Astrocyte (in vitro differentiated cells and primary cell): ENCODE data around the gene ZNF597. TPM values are rescaled to one million over a fixed set of nuclear protein-coding genes. Genes with fewer than 3 reads are reported as not detected.
A peak's percentile ranks its signal among the peaks of the same experiment; 100 is the strongest.

Experiments
- DNase-seq: peaks from one replicate; pipeline ENCODE4 v3.0.0-alpha.2; 2010; ENCODE audit warnings: low read depth
- FAIRE-seq: peaks from 2 replicates; lab custom pipeline; 2011; peaks lifted over from hg19 to GRCh38; lab: Jason Lieb, UNC
- H2AFZ ChIP-seq: 2 replicates; pipeline ENCODE4 v1.6.0; 2012; ENCODE audit warnings: low read depth, low read length, inconsistent platforms
- H3K27ac ChIP-seq: 2 replicates; pipeline ENCODE4 v1.5.1; 2011; ENCODE audit warnings: low read depth, low read length, inconsistent platforms
- H3K27me3 ChIP-seq: 2 replicates; pipeline ENCODE4 v1.6.0; 2011; ENCODE audit warnings: low read length, inconsistent platforms; ENCODE audit not compliant: insufficient read depth
- H3K36me3 ChIP-seq: 2 replicates; pipeline ENCODE4 v1.5.1; 2011; ENCODE audit warnings: low read length, inconsistent platforms; ENCODE audit not compliant: insufficient read depth
- H3K4me1 ChIP-seq: 2 replicates; pipeline ENCODE4 v1.5.1; 2011; ENCODE audit warnings: low read length, inconsistent platforms; ENCODE audit not compliant: insufficient read depth
- H3K4me2 ChIP-seq: 2 replicates; pipeline ENCODE4 v1.6.0; 2012; ENCODE audit warnings: low read length, inconsistent platforms
- H3K4me3 ChIP-seq: 2 replicates; pipeline ENCODE4 v1.5.1; 2011; ENCODE audit warnings: low read depth, mild to moderate bottlenecking, low read length, inconsistent platforms; ENCODE audit not compliant: insufficient read depth
- H3K79me2 ChIP-seq: 2 replicates; pipeline ENCODE4 v1.6.0; 2012; ENCODE audit warnings: mild to moderate bottlenecking, low read length, inconsistent platforms; ENCODE audit not compliant: insufficient read depth
- H3K9ac ChIP-seq: 2 replicates; pipeline ENCODE4 v1.6.0; 2012; ENCODE audit warnings: mild to moderate bottlenecking, low read length, inconsistent platforms
- H3K9me3 ChIP-seq: 2 replicates; pipeline ENCODE4 v1.5.1; 2012; ENCODE audit warnings: low read depth, mild to moderate bottlenecking, low read length, inconsistent platforms; ENCODE audit not compliant: insufficient read depth
- H4K20me1 ChIP-seq: 2 replicates; pipeline ENCODE4 v1.6.0; 2012; ENCODE audit warnings: low read length, inconsistent platforms; ENCODE audit not compliant: insufficient read depth
- H3K27ac Mint-ChIP-seq: one replicate; pipeline ENCODE4 v1.8.0; 2021; ENCODE audit warnings: mild to moderate bottlenecking, mixed read lengths; ENCODE audit not compliant: unreplicated experiment
- H3K27me3 Mint-ChIP-seq: one replicate; pipeline ENCODE4 v1.8.0; 2021; ENCODE audit warnings: low read depth, mixed read lengths; ENCODE audit not compliant: unreplicated experiment
- H3K36me3 Mint-ChIP-seq: one replicate; pipeline ENCODE4 v1.8.0; 2021; ENCODE audit warnings: low read depth, mixed read lengths; ENCODE audit not compliant: unreplicated experiment
- H3K4me1 Mint-ChIP-seq: one replicate; pipeline ENCODE4 v1.8.0; 2021; ENCODE audit warnings: low read depth, mixed read lengths; ENCODE audit not compliant: unreplicated experiment
- H3K4me3 Mint-ChIP-seq: one replicate; pipeline ENCODE4 v1.8.0; 2021; ENCODE audit warnings: mild to moderate bottlenecking, moderate library complexity, mixed read lengths; ENCODE audit not compliant: unreplicated experiment
- H3K9me3 Mint-ChIP-seq: one replicate; pipeline ENCODE4 v1.8.0; 2021; ENCODE audit warnings: mild to moderate bottlenecking, mixed read lengths; ENCODE audit not compliant: unreplicated experiment
- CTCF ChIP-seq: IDR thresholded peaks from 2 replicates; pipeline ENCODE4 v1.5.1; 2011; ENCODE audit warnings: low read depth, mild to moderate bottlenecking, inconsistent platforms, low read length, moderate library complexity; ENCODE audit not compliant: insufficient read depth
- EZH2 ChIP-seq: IDR thresholded peaks from 2 replicates; pipeline ENCODE4 v1.6.1; 2012; ENCODE audit warnings: mild to moderate bottlenecking, low read length, inconsistent platforms; ENCODE audit not compliant: insufficient read depth
- total RNA-seq: library from RNA; stranded (reverse); gene quantifications from 2 replicates; pipeline ENCODE4 v1.2.1, GENCODE V29; 2021

The ZNF597 gene
- total RNA-seq, 1 donor from 2014 or later: 4.7 TPM

GRCh38 chr16:3454631-3455147 is 11.4 kb upstream of the ZNF597 start:
- Histone ChIP-seq H3K4me3 (no peak overlapping the region), H3K9ac (no peak overlapping the region), H3K79me2 (peaks cover 16% of the 10 kb centered on the region), H4K20me1 (peaks cover 13% of the 10 kb centered on the region), H2AFZ (no peak overlapping the region), H3K27me3 (no peaks in the 10 kb centered on the region), H3K9me3 (no peaks in the 10 kb centered on the region), H3K4me1 (peaks cover 16% of the 10 kb centered on the region), H3K36me3 (no peaks in the 10 kb centered on the region), H3K27ac (no peak overlapping the region), H3K4me2 (no peak overlapping the region)
- Mint-ChIP-seq H3K27me3 (no peaks in the 10 kb centered on the region), H3K4me3 (no peak overlapping the region), H3K4me1 (peaks cover 13% of the 10 kb centered on the region), H3K36me3 (peaks cover 2% of the 10 kb centered on the region), H3K27ac (no peak overlapping the region), H3K9me3 (peaks cover 3% of the 10 kb centered on the region)
- DNase-seq (no peak), FAIRE-seq (no peak)
- TF ChIP-seq CTCF: no peak
- TF ChIP-seq EZH2: no peak

GRCh38 chr16:3454093-3454492 is 10.8 kb upstream of the ZNF597 start:
- Histone ChIP-seq H3K27me3 (no peaks in the 10 kb centered on the region), H3K4me2 (no peak overlapping the region), H3K9me3 (no peaks in the 10 kb centered on the region), H2AFZ (no peak overlapping the region), H4K20me1 (peaks cover 7% of the 10 kb centered on the region), H3K79me2 (peaks cover 10% of the 10 kb centered on the region), H3K36me3 (no peaks in the 10 kb centered on the region), H3K27ac (no peak overlapping the region), H3K4me1 (peaks cover 10% of the 10 kb centered on the region), H3K9ac (no peak overlapping the region), H3K4me3 (no peak overlapping the region)
- no peak overlapping the region for H3K27ac Mint-ChIP-seq
- peaks cover 2% of the 10 kb centered on the region for H3K36me3 Mint-ChIP-seq
- FAIRE-seq: no peak
- peaks cover 7% of the 10 kb centered on the region for H3K4me1 Mint-ChIP-seq
- no peak for TF ChIP-seq CTCF
- no peak for TF ChIP-seq EZH2
- H3K9me3 Mint-ChIP-seq: peaks cover 3% of the 10 kb centered on the region
- H3K4me3 Mint-ChIP-seq: peak overlapping the region; percentile 46
- H3K27me3 Mint-ChIP-seq: no peaks in the 10 kb centered on the region
- DNase-seq: no peak

GRCh38 chr16:3444032-3444388 is 706 bp upstream of the ZNF597 start:
- Mint-ChIP-seq H3K9me3 (no peaks in the 10 kb centered on the region), H3K27me3 (no peaks in the 10 kb centered on the region), H3K36me3 (peaks cover 21% of the 10 kb centered on the region), H3K4me1 (no peaks in the 10 kb centered on the region), H3K4me3 (peak overlapping the region; percentile 99), H3K27ac (peak overlapping the region; percentile 98)
- Histone ChIP-seq H4K20me1 (peaks cover 14% of the 10 kb centered on the region), H3K79me2 (peaks cover 56% of the 10 kb centered on the region), H3K36me3 (peaks cover 5% of the 10 kb centered on the region), H3K4me2 (peak overlapping the region; percentile 87), H3K27ac (peak overlapping the region; percentile 85), H3K27me3 (no peaks in the 10 kb centered on the region), H2AFZ (peak overlapping the region; percentile 31), H3K4me1 (no peaks in the 10 kb centered on the region), H3K9ac (peak overlapping the region; percentile 92), H3K9me3 (no peaks in the 10 kb centered on the region), H3K4me3 (peak overlapping the region; percentile 80)
- peak; percentile 76 for DNase-seq
- TF ChIP-seq CTCF: no peak
- no peak for TF ChIP-seq EZH2
- no peak for FAIRE-seq
